HG03558 (cell line): ENCODE results near the gene ZNF471.

ENCODE experiments used
- ATAC-seq: cut with Tn5 transposase; IDR thresholded peaks from one replicate; pipeline ENCODE4 v1.9.1; 2021; ENCODE audit warnings: moderate number of reproducible peaks; ENCODE audit not compliant: unreplicated experiment; ENCODE audit errors: extremely low read depth

The ZNF471 gene

GRCh38 chr19:56572589-56572988 is 64.9 kb downstream of the ZNF471 start:
- no peak for ATAC-seq

GRCh38 chr19:56573914-56574313 is 66.3 kb downstream of the ZNF471 start:
- ATAC-seq = no peak

- ATAC-seq = no peak
These were observed 70.3 kb downstream of the ZNF471 start for GRCh38 chr19:56577719-56578602.
